Cardiac muscle cell (in vitro differentiated cells and primary cell): Measurements from ENCODE around the gene RASSF9. TPM values are rescaled to one million over a fixed set of nuclear protein-coding genes. Genes with fewer than 3 reads are reported as not detected.

Experiments
- DNase-seq, 2 donors: peaks; one replicate each; pipeline versions ENCODE4 v3.0.0 to v3.0.0-alpha.2; 2010 to 2017; ENCODE audit warnings: low read depth in 1 of 2, low spot score in 1 of 2
- H3K27ac ChIP-seq: fragments of 200-600 bp; sonication (generic); 2 replicates; pipeline ENCODE4 v1.5.1; 2016
- H3K27me3 ChIP-seq: fragments of 200-600 bp; sonication (generic); 2 replicates; pipeline ENCODE4 v1.6.0; 2016; ENCODE audit warnings: control low read depth
- H3K36me3 ChIP-seq: fragments of 200-600 bp; sonication (generic); 2 replicates; pipeline ENCODE4 v1.5.1; 2016; ENCODE audit warnings: control low read depth
- H3K4me1 ChIP-seq: fragments of 200-600 bp; sonication (generic); 2 replicates; pipeline ENCODE4 v1.8.1; 2017; ENCODE audit warnings: low read depth, mild to moderate bottlenecking, mixed run types
- H3K4me3 ChIP-seq: fragments of 200-600 bp; sonication (generic); 2 replicates; pipeline ENCODE4 v1.5.1; 2016; ENCODE audit warnings: mild to moderate bottlenecking
- H3K9me3 ChIP-seq: fragments of 200-600 bp; sonication (generic); 2 replicates; pipeline ENCODE4 v1.5.1; 2017; ENCODE audit warnings: low read depth, mild to moderate bottlenecking, control low read depth
- CTCF ChIP-seq: IDR thresholded peaks from 2 replicates; pipeline ENCODE4 v1.5.1; 2012; ENCODE audit warnings: low read depth, mild to moderate bottlenecking, low read length
- polyA plus RNA-seq: library from polyadenylated mRNA; unstranded; fragments of >200 nt; fragmentation: Nextera tagmentation; extraction: Ambion mirVana; gene quantifications from 2 replicates; pipeline ENCODE4 v1.2.1, GENCODE V29; 2016
- total RNA-seq: library from RNA; depleted of rRNA; stranded (reverse); fragments of >200 nt; gene quantifications from 2 replicates; pipeline ENCODE4 v1.2.3, GENCODE V29; 2016

Gene RASSF9
- total and polyA plus RNA-seq, 2 experiments from 2014 or later: 0.28 to 0.54 TPM

GRCh38 chr12:85765453-85765869 is 70.7 kb downstream of the RASSF9 start:
- H3K27me3 ChIP-seq: no peaks in the 10 kb centered on the region
- no peaks in the 10 kb centered on the region for H3K36me3 ChIP-seq
- no peak overlapping the region for H3K4me3 ChIP-seq
- DNase-seq: no peak
- no peaks in the 10 kb centered on the region for H3K9me3 ChIP-seq
- H3K27ac ChIP-seq: no peak overlapping the region
- H3K4me1 ChIP-seq: no peaks in the 10 kb centered on the region
- TF ChIP-seq CTCF: no peak

GRCh38 chr12:85759623-85760022 is 76.6 kb downstream of the RASSF9 start:
- no peaks in the 10 kb centered on the region for H3K9me3 ChIP-seq
- no peaks in the 10 kb centered on the region for H3K4me1 ChIP-seq
- H3K4me3 ChIP-seq: no peak overlapping the region
- no peak for TF ChIP-seq CTCF
- no peaks in the 10 kb centered on the region for H3K27me3 ChIP-seq
- DNase-seq: no peak
- no peaks in the 10 kb centered on the region for H3K36me3 ChIP-seq
- no peak overlapping the region for H3K27ac ChIP-seq

GRCh38 chr12:85759091-85759490 is 77.1 kb downstream of the RASSF9 start:
- Histone ChIP-seq H3K36me3 (no peaks in the 10 kb centered on the region), H3K27me3 (no peaks in the 10 kb centered on the region), H3K9me3 (no peaks in the 10 kb centered on the region), H3K27ac (no peak overlapping the region), H3K4me3 (no peak overlapping the region), H3K4me1 (no peaks in the 10 kb centered on the region)
- TF ChIP-seq CTCF: no peak
- no peak for DNase-seq

- Histone ChIP-seq H3K27ac (no peak overlapping the region), H3K4me3 (no peak overlapping the region), H3K27me3 (no peaks in the 10 kb centered on the region), H3K36me3 (no peaks in the 10 kb centered on the region), H3K9me3 (no peaks in the 10 kb centered on the region), H3K4me1 (no peaks in the 10 kb centered on the region)
- TF ChIP-seq CTCF: no peak
- DNase-seq: peak in 1 of 2 donors; percentile 18
Observed at GRCh38 chr12:85755760-85756159, 80.4 kb downstream of the RASSF9 start.

Other genes starting within 250 kb of the RASSF9 start
- 0.78 and 2.4 TPM in 2 replicates for gene NTS, start 37.9 kb upstream of the RASSF9 start, total RNA-seq
- gene NTS, start 37.9 kb upstream of the RASSF9 start, polyA plus RNA-seq: 2.1 and 2.9 TPM in 2 replicates